GM13977 (cell line): ENCODE measurements around the gene IQCE.

ENCODE experiments used
- DNase-seq: peaks from one replicate; pipeline ENCODE4 v3.0.0; 2012; ENCODE audit warnings: low spot score
- in situ Hi-C: fragments of 300-500 bp; cut with MboI; formaldehyde crosslinking; loops from one replicate; pipeline ENCODE4 v1.12.0; 2022; ENCODE audit warnings: low sequenced_read_pairs, low pct_unique_long_range_greater_than_20kb, mixed read lengths, inconsistent platforms; ENCODE audit not compliant: unreplicated experiment
- TF ChIP-seq, protein P1 (sequence below): IDR thresholded peaks from 2 replicates; pipeline ENCODE4 v1.5.1; 2012; ENCODE audit warnings: mild to moderate bottlenecking, control low read depth; ENCODE audit not compliant: insufficient read depth; ENCODE audit errors: extremely low read depth, missing control alignments

IQCE gene

DNA sequence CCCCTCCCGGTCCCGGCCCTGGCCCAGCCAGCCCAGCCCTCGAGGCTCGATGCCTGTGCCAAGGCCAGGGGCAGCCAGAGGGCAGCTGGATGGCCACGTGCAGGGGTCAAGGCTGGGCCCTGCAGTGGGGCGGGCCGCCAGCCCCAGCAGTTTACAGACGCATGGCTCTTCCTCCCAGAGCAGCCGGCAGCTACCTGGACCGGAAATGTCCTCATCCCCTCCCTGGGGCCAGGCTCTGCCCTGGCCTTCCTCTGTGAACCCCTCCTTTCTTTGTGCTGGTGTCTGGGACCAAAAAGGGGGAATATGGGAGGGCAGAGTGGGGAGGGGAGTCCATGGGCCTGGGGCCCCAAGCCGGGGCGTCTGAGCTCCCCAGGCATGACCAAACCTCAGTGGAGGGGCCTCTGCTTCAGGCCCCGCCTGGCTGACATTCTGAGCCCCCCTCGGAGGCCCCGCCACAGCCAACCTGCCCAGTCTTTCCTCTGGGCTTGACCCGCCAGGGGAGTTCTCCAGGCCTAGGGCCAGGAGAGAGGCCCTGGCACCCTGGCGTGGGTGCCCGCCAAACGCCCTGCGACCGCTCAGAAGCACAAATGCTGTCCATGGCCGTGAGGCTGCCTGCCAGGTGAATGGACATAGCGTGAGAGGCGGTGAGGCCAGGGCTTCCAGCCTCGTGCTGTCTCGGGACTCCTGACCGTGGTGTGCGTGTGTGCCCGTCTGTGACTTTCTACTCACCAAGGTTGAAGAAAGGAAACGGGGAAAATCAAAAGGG, 104.5 kb downstream of the IQCE start:
- TF ChIP-seq, protein P1, sequence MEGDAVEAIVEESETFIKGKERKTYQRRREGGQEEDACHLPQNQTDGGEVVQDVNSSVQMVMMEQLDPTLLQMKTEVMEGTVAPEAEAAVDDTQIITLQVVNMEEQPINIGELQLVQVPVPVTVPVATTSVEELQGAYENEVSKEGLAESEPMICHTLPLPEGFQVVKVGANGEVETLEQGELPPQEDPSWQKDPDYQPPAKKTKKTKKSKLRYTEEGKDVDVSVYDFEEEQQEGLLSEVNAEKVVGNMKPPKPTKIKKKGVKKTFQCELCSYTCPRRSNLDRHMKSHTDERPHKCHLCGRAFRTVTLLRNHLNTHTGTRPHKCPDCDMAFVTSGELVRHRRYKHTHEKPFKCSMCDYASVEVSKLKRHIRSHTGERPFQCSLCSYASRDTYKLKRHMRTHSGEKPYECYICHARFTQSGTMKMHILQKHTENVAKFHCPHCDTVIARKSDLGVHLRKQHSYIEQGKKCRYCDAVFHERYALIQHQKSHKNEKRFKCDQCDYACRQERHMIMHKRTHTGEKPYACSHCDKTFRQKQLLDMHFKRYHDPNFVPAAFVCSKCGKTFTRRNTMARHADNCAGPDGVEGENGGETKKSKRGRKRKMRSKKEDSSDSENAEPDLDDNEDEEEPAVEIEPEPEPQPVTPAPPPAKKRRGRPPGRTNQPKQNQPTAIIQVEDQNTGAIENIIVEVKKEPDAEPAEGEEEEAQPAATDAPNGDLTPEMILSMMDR = no peak
- no peak for DNase-seq
- in situ Hi-C loops = no loop called here

DNA sequence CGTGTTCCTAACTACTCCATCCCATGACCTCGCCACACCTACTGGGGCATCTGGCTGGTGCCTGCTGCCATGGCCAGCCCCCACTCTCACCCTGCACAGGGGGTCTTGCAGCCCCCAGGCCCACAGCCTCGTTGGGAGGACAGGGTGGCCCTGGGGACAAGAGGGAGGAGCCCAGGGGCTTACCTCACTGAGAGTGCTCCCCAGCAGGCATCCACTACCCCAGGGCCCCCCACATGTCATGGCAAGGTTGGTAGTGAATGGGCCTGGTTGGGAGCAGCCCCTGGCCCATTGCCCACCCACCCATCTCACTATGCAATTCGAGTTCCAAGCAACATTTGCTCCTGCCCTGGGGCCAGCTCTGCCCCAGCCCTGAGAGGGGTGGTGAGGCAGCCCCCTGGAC, 105.2 kb downstream of the IQCE start:
- in situ Hi-C loops = no loop called here
- TF ChIP-seq, protein P1 = no peak
- no peak for DNase-seq
